Astrocyte (in vitro differentiated cells and primary cell): ENCODE results near the gene ZSWIM4.

Source experiments
- CTCF ChIP-seq: IDR thresholded peaks from 2 replicates; pipeline ENCODE4 v1.5.1; 2011; ENCODE audit warnings: low read depth, mild to moderate bottlenecking, inconsistent platforms, low read length, moderate library complexity; ENCODE audit not compliant: insufficient read depth
- EZH2 ChIP-seq: IDR thresholded peaks from 2 replicates; pipeline ENCODE4 v1.6.1; 2012; ENCODE audit warnings: mild to moderate bottlenecking, low read length, inconsistent platforms; ENCODE audit not compliant: insufficient read depth

GRCh38 chr19:13804830-13805683 is 9.8 kb downstream of the ZSWIM4 start:
- TF ChIP-seq CTCF, result no peak
- no peak for TF ChIP-seq EZH2
